GM03348 (cell line): ENCODE results near the gene AKIP1.
"Not testable (repeated sequence)": the region's sequence is repeated elsewhere in the genome, so short reads cannot be mapped to it uniquely, and the experiment has no call there.

Experiments
- DNase-seq: peaks from one replicate; pipeline ENCODE4 v3.0.0; 2012; ENCODE audit warnings: low spot score

Gene AKIP1, protein sequence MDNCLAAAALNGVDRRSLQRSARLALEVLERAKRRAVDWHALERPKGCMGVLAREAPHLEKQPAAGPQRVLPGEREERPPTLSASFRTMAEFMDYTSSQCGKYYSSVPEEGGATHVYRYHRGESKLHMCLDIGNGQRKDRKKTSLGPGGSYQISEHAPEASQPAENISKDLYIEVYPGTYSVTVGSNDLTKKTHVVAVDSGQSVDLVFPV

DNA sequence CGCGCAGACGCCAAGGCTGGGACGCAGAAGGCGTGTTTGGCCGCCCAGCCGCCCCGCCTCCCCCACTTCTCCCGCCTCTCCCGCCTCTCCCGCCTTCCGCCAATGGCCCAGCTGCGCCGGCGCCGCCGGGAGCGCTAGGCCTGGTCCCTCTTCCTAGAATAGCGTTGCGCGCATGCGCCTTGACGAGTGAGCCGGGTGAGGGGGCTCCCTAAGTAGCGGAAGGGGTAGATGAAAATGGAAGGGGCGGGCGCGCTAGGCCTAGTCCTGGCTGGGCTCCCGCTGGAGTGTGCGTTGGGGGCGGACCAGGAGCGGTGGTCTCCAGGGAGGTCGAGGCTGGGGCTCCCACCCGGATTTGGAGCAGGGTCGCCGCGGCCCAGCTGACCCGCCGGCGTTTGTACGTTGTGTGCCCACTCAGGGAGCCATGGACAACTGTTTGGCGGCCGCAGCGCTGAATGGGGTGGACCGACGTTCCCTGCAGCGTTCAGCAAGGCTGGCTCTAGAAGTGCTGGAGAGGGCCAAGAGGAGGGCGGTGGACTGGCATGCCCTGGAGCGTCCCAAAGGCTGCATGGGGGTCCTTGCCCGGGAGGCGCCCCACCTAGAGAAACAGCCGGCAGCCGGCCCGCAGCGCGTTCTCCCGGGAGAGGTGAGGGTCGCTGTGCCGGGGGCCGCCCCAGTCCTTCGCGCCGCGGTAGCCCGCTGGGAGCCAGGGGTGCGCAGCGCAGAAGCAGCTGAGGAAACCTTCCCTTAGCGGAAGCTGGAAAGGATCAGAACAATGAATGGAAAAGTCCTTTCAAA lies at the start of gene AKIP1:
Gene AKIP1 (plus strand): TSS at position 161 of the 795 bp plus-strand sequence. CDS start 261 bp downstream, at position 422.
- peak; percentile 98 for DNase-seq

DNA sequence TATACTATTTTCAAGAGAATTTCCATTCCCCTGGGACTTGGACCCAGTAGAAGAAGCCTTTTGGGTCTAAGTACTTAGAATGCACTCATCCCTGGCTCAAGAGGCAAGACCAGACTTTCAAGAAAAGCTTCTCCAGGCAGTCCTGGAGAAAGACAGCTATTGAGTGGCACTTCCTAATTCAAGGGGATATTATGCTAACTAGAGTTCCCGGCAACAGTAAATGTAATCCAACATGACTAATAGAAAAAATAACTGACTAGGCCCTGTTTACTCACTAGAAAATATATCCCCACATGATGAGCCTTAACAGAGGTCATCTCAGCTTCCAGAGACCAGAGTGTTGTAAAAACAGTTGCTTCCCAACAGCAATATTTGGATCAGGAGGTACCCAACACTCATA lies 47.2 kb upstream of the AKIP1 start:
- peak; percentile 55 for DNase-seq

DNA sequence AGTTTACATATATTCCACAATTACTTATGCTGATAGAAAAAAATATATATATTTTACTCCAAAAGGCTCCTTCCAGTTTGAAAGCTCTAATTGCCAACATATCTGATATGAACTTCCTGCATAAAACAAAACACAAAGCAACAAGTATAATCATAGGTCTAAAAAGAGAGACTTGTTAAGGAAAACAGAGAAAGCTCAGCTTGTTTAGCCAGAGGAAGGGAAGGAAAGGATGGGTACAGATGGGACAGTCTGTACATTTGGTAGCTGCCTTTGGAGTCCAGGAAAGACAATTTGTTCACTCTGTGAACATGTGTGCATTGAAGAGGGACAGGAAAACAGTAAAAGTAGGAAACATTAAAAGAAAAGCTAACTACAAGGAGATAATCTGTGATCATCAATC lies 45.7 kb upstream of the AKIP1 start:
- no peak for DNase-seq

DNA sequence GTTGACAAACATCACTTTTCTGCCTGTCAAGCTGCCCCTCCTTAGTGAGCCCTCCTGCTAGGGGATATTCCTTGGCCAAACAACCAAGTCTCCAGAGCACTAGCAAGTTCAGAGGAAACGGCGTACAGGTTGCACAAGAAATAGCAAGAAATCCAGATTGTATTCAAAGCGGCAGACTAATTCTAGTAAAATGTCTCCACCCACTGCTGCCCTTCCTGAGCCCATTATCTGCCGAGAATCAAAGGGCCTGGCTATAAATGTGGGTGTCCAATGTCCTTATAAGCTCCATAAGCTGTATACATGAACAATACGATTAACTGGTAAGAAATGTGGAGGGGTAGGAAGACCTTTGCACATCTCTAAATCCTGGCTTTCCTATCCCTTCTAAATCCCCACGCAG lies 44.0 kb upstream of the AKIP1 start:
- no peak for DNase-seq

DNA sequence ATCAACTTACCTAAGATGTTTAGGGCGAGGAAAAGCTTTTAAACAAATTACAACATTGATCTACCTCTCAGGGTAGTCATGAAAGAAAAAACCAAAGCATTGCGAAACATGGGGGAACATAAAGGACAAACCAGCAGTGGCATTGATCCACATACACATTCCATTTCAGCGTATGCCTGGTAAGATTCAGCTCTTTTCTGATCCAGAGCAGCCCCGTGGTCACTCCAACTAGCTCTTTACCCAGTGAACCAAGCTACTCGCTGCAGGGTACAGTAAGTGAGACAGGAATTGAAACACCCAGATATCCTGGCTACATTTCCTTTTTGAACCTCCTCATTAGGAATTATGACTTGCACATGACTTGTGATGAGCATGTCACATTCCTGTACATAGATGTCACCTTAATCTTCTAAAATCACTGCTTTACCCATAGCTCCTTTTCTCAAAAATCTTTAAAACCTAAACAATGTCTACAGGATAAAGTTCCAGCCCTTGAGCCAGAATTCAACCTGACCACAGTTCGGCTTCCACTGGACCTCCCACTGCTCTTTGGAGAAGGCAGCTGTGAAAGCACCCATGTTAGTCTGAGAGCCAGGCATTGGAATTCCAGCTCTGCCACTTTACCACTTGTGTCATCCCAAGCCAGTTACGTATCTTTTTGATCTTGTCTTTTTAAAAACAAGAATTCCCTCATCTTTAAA lies 42.9 kb upstream of the AKIP1 start:
- DNase-seq = peak; percentile 60

DNA sequence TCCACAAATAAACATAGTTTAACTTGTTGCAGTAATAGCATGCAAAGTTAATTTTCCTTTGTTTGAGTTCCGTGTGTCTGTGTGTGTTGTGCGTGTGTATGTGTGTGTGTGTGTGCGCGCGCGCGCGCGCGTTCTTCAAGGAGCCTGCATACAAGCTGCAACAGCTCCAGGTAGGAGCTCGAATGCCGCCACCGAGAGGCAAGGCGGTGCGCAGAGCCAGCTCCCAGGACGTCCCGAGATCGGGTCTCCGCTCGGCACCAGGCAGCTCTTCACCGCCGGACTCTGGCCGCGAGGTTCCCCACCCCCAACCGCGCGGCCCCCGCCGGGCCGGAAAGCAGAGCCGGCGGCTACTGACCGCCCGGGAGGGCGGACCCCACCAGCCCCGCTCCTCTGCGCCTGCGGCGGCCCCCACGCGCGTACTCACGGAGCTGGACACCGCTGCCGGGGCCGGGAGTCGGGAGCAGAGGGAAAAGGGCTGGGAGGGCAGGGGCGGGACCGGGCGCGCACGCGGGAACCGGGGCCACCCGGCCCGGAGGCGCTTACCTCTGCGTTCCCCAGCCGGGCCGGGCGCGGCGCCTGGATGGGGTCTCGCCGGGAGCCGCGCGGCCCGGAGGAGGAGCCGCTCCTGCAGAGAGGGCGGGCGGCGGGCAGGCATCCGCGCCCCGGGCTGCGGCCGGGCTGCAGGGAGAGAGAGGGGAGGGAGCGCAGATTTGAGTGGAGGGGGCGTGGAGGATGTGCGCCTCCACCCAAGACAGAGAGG lies 40.4 kb upstream of the AKIP1 start:
- peak; percentile 81 for DNase-seq

DNA sequence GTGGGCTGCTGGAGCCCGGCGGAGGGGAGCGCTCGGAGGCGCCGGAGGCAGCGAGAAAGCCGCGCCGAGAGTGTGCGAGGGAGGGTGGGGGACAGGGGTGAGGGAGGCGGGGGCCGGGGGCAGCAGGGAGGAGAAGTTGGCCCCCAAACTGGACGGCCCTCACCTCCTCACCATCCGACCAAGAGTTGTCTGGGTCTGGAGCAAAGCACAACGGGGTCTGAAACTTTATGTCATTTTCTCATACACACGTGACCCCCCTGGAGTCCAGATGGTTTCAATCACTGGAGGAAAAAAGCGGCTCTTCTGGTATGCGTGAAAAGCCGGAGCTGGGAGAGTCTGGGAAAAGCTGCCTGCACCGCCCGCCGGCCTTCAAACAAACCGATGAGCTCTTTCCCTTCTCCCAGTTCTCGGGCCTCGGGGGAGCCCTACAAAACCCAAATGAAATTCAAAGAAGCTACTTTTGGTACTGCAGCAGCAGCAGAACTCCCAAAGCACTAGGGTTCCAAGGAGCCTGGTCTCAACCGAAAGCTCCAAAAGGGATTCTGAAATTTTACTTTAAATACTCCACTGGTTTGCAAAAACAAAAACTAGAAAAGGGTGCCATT lies 39.7 kb upstream of the AKIP1 start:
- peak; percentile 90 for DNase-seq

DNA sequence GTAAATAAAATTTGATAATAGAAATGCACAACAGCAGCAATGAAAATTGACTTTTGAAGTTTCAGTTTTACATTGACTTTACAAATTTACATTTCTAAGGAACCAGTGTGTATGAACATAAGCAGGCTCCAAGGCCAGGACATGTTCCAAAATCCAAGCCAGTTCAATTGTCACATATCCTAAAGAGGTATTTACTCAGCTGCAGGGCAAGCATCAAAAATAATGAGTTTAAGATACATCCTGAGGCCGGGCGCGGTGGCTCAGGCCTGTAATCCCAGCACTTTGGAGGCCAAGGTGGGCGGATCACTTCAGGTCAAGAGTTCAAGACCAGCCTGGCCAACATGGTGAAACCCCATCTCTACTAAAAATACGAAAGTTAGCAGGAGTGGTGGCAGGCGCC lies 39.0 kb upstream of the AKIP1 start:
- no peak for DNase-seq

DNA sequence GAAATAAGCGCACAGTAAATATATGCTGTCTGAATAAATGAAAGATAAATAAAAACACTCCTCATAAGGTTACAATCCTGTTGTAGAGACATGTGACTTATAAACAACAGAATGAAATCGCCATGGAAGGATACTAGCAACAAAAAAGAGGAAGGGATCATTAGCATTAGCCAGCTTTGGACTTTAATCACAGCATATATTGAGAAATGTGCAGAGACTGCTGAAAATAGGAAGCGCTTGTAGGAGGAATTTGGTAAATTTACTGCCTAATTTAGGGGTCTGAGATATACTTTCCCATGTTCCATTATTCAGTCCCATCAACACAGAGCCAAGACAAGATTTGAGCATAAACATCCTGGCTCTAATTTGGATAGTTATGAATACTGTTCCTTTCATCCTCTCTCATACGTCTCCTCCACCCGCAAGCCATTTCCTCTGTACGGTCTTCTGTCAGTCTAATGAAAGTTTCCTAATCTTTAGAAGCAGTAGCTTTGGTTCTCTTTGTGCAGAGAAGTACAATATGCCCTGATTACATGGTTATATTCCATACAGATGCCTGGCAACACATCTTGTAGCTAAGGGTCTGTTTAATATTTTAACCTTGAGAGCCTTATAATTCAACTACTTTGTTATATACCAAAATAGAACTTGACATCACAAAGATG lies 37.1 kb upstream of the AKIP1 start:
- DNase-seq = no peak

DNA sequence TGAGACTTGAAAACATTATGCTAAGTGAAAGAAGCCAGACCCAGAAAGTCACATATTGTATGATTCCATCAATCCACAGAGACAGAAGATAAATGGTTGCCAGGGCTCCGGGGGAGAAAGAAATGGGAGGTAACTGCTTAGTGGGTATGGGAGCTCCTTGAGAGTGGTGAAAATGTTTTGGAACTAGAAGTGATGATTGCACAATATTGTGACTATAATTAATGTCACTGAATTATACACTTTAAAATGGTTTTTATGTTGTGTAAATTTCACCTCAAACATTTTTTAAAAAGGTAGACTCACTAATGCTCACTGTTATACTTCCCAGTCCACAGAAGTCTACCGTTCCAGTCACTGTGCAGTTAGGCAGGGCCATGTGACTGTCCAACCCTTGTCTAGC lies 32.2 kb upstream of the AKIP1 start:
- DNase-seq = no peak

DNA sequence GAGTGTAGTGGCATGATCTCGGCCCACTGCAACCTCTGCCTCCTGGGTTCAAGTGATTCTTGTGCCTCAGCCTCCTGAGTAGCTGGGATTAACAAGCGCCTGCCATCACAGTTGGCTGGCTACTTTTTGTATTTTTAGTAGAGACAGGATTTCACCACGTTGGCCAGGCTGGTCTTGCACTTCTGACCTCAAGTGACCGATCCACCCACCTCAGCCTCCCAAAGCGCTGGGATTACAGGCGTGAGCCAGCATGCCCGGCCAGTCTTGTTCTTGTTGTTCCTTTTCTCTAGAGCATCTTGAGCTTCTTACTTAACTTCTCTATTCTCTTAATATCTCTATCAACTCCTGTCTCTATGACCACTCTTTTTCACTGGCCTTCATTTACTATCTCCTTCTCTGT lies 29.4 kb upstream of the AKIP1 start:
- DNase-seq = not testable (repeated sequence)

DNA sequence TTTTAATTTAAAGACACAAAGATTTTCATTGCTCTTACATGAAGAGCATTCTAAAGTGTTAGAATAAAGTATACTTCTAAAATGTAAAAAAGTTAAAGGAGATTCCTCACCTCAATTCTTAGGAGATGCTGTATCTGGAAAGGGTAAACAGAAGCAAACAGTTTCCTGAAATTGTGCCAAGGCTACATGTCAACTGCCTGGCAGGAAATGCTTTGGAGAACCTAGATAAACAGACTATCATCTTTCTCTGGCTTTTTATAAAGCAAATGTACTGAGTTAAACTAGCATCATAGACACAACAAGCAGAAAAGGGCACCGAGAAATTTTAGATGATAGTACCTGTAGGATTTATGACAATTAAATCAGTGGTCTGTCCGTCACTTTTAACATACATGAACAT lies 24.7 kb upstream of the AKIP1 start:
- no peak for DNase-seq

DNA sequence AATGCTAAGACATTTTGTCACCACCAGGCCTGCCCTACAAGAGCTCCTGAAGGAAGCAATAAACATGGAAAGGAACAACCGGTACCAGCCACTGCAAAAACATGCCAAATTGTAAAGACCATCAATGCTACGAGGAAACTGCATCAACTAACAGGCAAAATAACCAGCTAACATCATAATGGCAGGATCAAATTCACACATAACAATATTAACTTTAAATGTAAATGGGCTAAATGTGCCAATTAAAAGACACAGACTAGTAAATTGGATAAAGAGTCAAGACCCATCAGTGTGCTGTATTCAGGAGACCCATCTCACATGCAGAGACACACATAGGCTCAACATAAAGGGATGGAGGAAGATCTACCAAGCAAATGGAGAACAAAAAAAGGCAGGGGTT lies 19.8 kb upstream of the AKIP1 start:
- DNase-seq = not testable (repeated sequence)

DNA sequence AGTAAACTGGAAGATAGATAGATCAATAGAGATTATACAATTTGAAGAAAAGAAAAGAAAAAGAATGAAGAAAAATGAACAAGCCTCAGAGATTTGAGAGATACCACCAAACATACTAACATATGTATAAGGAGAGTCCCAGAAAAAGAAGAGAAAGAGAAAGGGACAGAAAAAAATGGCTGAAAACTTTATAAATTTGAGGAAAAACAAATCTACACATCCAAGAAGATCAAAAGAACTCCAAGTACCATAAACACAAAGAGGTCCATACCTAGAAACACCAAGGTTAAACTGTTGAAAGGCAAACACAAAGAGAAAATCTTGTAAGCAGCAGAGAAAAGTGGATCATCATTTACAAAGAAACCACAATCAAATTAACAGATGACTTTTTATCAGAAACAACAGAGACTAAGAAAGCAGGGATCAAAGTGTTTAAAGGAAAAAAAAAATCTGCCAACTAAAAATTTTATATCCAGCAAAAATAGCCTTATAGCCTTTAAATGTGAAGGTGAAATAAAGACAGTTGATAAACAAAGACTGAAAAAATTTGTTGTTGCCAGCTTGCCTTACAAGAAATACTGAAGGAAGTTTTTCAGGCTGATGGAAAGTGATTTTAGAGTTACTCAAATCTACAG lies 11.8 kb upstream of the AKIP1 start:
- no peak for DNase-seq

DNA sequence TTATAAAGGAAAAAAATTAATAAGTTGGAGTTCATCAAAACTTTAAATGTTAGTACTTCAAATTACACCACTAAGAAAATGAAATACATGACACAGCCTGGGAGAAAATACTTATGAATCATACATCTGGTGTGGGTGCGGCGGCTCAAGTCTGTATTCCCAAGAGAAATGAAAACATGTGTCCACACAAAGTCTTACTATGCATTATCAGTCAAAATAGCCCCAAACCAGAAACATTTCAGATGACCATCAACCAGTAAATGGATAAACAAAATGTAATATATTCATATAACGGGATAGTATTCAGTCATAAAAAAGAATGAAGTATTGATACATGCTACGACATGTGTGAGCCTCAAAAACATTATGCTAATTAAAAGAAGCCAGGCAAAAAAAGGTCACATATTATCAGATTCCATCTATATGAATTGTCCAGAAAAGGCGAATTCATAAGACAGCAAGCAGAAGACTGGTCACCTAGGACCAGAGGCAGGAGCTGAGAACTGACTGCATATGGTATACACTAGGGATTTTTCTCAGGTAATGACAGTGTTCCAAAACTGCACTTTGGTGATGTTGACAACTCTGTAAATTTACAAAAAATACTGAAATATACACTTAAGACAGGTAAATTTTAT lies 5.3 kb upstream of the AKIP1 start:
- DNase-seq = peak; percentile 73

DNA sequence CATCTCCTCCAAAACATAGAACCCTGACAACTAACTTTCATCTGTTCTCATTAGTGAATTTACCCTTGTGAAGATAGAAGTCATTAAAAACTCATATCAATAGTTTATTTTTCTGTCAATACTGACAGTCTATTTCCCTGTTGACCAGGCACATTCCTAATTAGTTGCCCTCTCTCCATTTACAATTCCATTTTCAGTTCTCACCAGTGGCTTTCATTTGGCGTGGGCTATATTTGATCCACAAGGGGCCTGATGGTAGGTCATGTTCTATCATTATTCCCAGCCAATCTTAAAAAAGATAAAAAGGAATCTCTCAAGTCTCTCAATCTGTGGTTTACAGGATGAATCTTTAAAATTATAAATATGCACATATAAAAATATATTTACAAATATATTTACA lies 3.9 kb upstream of the AKIP1 start:
- no peak for DNase-seq

DNA sequence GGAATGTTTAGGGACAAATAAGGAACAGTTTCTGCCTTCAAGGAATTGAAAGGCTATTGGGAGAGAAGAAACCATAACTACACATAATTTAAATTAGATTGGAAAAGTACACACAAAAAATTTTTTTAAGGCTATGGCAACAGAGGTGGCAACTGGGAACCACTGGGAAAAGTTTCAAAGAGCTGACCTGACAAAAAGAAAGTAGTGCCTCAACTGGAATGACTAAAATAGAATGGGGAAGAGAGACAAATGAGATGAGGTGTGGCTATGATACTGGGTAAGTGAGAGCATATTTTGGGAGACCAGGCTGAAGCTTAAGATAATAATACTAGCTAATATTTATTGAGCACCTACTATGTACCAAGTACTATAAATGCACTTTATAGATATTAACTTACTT lies 2.9 kb upstream of the AKIP1 start:
- DNase-seq = no peak

DNA sequence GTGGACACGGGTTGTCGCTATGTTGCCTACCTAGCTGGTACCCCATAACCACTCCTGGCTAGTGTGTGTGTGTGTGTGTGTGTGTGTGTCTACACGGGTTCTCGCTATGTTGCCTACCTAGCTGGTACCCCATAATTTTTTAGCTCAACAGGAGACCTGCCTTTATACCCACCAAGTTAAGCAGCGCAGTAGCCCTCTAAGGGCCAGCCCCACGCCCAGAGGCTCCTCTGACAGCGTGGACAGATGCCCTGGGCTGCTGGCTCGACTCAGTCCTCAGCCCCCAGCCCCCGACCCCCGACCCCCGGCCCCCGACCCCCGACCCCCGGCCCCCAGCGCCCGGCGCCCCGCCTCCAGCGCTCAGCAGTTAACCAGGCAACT lies 351 bp upstream of the AKIP1 start:
- no peak for DNase-seq

DNA sequence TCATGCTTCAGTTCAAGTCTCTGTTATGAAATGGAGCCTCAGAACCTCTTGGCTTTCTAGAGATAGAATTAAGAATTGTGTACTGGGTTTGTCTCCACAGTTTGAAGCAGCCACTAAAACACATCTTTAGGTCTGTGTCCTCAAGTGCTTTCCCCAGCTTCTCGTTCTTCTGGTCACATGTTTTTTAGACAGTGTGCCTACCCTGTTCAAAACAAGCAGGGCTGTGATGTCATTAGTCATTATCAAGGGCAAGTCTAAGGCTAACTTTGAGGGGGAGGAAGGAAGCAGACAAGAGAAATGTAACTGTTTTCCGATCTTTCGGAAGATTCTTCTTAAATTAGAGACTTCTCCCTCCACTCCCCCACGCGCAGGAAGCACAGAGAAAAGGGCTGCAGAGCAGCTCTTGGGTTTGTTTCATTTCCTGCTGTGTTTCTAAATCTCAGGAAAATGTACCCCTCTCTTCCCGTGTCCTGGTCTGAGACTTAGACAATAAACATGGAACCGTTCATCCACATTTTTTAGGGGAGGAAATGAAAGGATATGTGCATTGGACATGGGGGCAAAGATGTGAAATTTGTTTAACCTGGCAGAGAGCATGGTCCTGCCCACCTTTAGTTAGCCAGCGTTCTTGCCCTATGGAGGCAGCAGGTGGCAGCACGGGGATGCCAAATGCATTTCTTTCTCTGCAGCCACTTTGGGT lies 3.1 kb downstream of the AKIP1 start:
- DNase-seq = peak; percentile 39

DNA sequence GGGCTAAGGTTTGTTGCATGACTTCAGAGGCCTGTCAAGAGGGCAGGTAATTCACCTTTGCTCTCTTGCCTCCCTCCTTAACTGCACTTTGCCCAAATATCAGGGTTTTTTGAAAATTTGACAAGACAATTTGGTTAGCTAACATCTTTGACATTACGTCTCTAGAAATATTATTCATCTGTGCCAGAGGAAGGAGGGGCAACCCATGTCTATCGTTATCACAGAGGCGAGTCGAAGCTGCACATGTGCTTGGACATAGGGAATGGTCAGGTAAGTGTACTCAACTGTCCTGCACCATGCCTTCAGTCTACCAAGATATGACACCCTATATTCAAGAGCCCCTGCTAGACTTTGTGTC lies 3.7 kb downstream of the AKIP1 start:
- DNase-seq = no peak
